Adrenal gland (tissue), 12 donors: ENCODE data around the gene SFTPB. TPM values are rescaled to one million over a fixed set of nuclear protein-coding genes. Genes with fewer than 3 reads are reported as not detected.

Experiments
- DNase-seq, 7 donors: peaks; one replicate each; pipeline ENCODE4 v3.0.0-alpha.2; 2019 to 2020
- H3K27ac ChIP-seq, 5 donors: fragments of 200-600 bp; sonication (generic) in 4 of 5; 1 replicate in 3 of 5; 2 replicates in 2 of 5; pipeline versions ENCODE4 v1.5.1 to v1.8.0; 2016 to 2020; ENCODE audit warnings: mild to moderate bottlenecking in 1 of 5
- H3K27me3 ChIP-seq: fragments of 200-600 bp; 2 replicates; pipeline ENCODE4 v1.8.0; 2021
- H3K36me3 ChIP-seq, 2 donors: fragments of 200-600 bp; replicated peaks in 1 of 2; 1 replicate in 1 of 2; 2 replicates in 1 of 2; pipeline versions ENCODE4 v1.5.1 to v1.8.0; 2018 to 2022
- H3K4me1 ChIP-seq, 2 donors: fragments of 200-600 bp; replicated peaks in 1 of 2; 1 replicate in 1 of 2; 2 replicates in 1 of 2; pipeline versions ENCODE4 v1.5.1 to v1.8.0; 2018 to 2021
- H3K4me3 ChIP-seq, 4 donors: fragments of 200-600 bp; sonication (generic) in 3 of 4; one replicate each; pipeline ENCODE4 v1.5.1; 2016 to 2018
- H3K9me3 ChIP-seq, 3 donors: fragments of 200-600 bp; sonication (generic) in 1 of 3; replicated peaks in 1 of 3; 1 replicate in 2 of 3; 2 replicates in 1 of 3; pipeline versions ENCODE4 v1.5.1 to v1.8.0; 2016 to 2021
- POLR2A ChIP-seq, 2 donors: fragments of 450-650 bp; IDR thresholded peaks; one replicate each; pipeline ENCODE4 v1.6.1; 2017; ENCODE audit warnings: antibody characterized with exemption in 2 of 2, mild to moderate bottlenecking in 2 of 2, moderate library complexity in 1 of 2
- WGBS, 4 donors: extraction: QIAGEN DNeasy Blood & Tissue Kit in 2 of 4; methylation state at CpG; one replicate each; pipeline versions ENCODE4 v1.1.5 to v1.1.7; 2013 to 2017; 5-methylcytosine and 5-hydroxymethylcytosine counted together
- intact Hi-C, 2 donors: fragments of 100-400 bp; cut with DNase I; formaldehyde crosslinking; loops; one replicate each; pipeline versions ENCODE4 v1.14.1 to v1.15.0; 2022 to 2023
- polyA plus RNA-seq, 3 donors: library from polyadenylated mRNA; stranded (reverse); fragments of 200-250 nt in 2 of 3; fragments of 350-450 nt in 1 of 3; fragmentation: Illumina TruSeq in 1 of 3; extraction: RNeasy Lipid Tissue Mini Kit (QIAGEN cat#74804) in 1 of 3; gene quantifications; one replicate each; pipeline ENCODE4 v1.2.3, GENCODE V29; 2013 to 2014
- total RNA-seq, 9 donors: library from RNA; depleted of rRNA in 4 of 9; stranded (reverse); fragments of >200 nt in 4 of 9; fragments of 120-200 nt in 1 of 9; fragmentation: NEBNext Ultra II Directional in 1 of 9; extraction: Animal tissue kit (Norgen Biotek cat#: 25700) in 1 of 9; gene quantifications; one replicate each; pipeline versions ENCODE4 v1.1.0 to v1.2.4, GENCODE V29; 2013 to 2023
- TF ChIP-seq, protein P1 (sequence below), 6 experiments: fragments of 450-650 bp in 4 of 6; fragments of 200-600 bp in 2 of 6; sonication (generic) in 1 of 6; IDR thresholded peaks; 1 replicate in 5 of 6; 2 replicates in 1 of 6; pipeline versions ENCODE4 v1.5.1 to v1.8.0; 2016 to 2021; ENCODE audit warnings: antibody characterized with exemption in 6 of 6, mild to moderate bottlenecking in 2 of 6, moderate library complexity in 1 of 6
- donor health status: healthy with polysubstance abuse.
- donor health status: Bipolar disorder and iron deficiency.
- donor health status: DM: yes; HTN: yes; CAD: no.
- donor health status: DM: no; HTN: no; CAD: no.
- donor health status: DM: no; HTN: no; CAD: no.
- donor health status: DM: yes; HTN: yes; CAD: no.

The SFTPB gene
- total and polyA plus RNA-seq, 12 donors, result 0.04 to 21.3 (median 1.4) TPM; not detected in 5

- Histone ChIP-seq H3K4me3 (no peak overlapping the region), H3K4me1 (no peaks in the 10 kb centered on the region), H3K27me3 (no peaks in the 10 kb centered on the region), H3K36me3 (no peaks in the 10 kb centered on the region), H3K27ac (no peak overlapping the region), H3K9me3 (no peaks in the 10 kb centered on the region)
- TF ChIP-seq, protein P1, sequence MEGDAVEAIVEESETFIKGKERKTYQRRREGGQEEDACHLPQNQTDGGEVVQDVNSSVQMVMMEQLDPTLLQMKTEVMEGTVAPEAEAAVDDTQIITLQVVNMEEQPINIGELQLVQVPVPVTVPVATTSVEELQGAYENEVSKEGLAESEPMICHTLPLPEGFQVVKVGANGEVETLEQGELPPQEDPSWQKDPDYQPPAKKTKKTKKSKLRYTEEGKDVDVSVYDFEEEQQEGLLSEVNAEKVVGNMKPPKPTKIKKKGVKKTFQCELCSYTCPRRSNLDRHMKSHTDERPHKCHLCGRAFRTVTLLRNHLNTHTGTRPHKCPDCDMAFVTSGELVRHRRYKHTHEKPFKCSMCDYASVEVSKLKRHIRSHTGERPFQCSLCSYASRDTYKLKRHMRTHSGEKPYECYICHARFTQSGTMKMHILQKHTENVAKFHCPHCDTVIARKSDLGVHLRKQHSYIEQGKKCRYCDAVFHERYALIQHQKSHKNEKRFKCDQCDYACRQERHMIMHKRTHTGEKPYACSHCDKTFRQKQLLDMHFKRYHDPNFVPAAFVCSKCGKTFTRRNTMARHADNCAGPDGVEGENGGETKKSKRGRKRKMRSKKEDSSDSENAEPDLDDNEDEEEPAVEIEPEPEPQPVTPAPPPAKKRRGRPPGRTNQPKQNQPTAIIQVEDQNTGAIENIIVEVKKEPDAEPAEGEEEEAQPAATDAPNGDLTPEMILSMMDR (IDR thresholded peaks at IDR 0.05), result no peak
- TF ChIP-seq POLR2A (IDR thresholded peaks at IDR 0.05), result no peak
- 75 to 87% (median 80%) methylated on average over 3 to 11 of the region's 11 CpGs for WGBS, 4 donors
- peak in 2 of 7 donors; percentile 28 to 32 for DNase-seq
- intact Hi-C loops, result no loop called here
Measured at GRCh38 chr2:85666435-85667316, 1.3 kb downstream of the SFTPB start.

GRCh38 chr2:85666016-85666415 lies 2.0 kb downstream of the SFTPB start:
- H3K36me3 ChIP-seq, result no peaks in the 10 kb centered on the region
- no peaks in the 10 kb centered on the region for H3K4me1 ChIP-seq
- no peak for TF ChIP-seq POLR2A (IDR thresholded peaks at IDR 0.05)
- TF ChIP-seq, protein P1 (IDR thresholded peaks at IDR 0.05), result no peak
- no peaks in the 10 kb centered on the region for H3K27me3 ChIP-seq
- intact Hi-C loops, result no loop called here
- WGBS, 4 donors, result 94 to 99% (median 96%) methylated on average over 4 to 6 of the region's 6 CpGs
- no peaks in the 10 kb centered on the region for H3K9me3 ChIP-seq
- DNase-seq, result no peak
- H3K27ac ChIP-seq, result no peak overlapping the region
- no peak overlapping the region for H3K4me3 ChIP-seq

GRCh38 chr2:85665264-85665937 lies 2.6 kb downstream of the SFTPB start:
- Histone ChIP-seq H3K36me3 (no peaks in the 10 kb centered on the region), H3K27me3 (no peaks in the 10 kb centered on the region), H3K4me3 (no peak overlapping the region), H3K9me3 (no peaks in the 10 kb centered on the region), H3K27ac (no peak overlapping the region), H3K4me1 (no peaks in the 10 kb centered on the region)
- no peak for TF ChIP-seq POLR2A (IDR thresholded peaks at IDR 0.05)
- TF ChIP-seq, protein P1 (IDR thresholded peaks at IDR 0.05), result no peak
- 85 to 92% (median 90%) methylated on average over 9 to 11 of the region's 11 CpGs for WGBS, 4 donors
- intact Hi-C loops, result no loop called here
- no peak for DNase-seq
